ES-I3 (cell line): ENCODE measurements around the gene ANKRD13D.

ENCODE experiments used
- H3K36me3 ChIP-seq: 2 replicates; pipeline ENCODE4 v1.6.1; 2013; ENCODE audit warnings: mild to moderate bottlenecking, low read length, control low read depth, moderate library complexity; ENCODE audit not compliant: insufficient read depth
- H3K4me1 ChIP-seq: 2 replicates; pipeline ENCODE4 v1.6.1; 2013; ENCODE audit warnings: mild to moderate bottlenecking, control low read depth, low read length; ENCODE audit not compliant: insufficient read depth
- H3K9ac ChIP-seq: 2 replicates; pipeline ENCODE4 v1.6.1; 2013; ENCODE audit warnings: low read depth, mild to moderate bottlenecking, low read length, moderate library complexity
- H3K9me3 ChIP-seq: 2 replicates; pipeline ENCODE4 v1.6.1; 2013; ENCODE audit warnings: mild to moderate bottlenecking, low read length, moderate library complexity; ENCODE audit not compliant: control insufficient read depth, insufficient read depth

ANKRD13D gene

DNA sequence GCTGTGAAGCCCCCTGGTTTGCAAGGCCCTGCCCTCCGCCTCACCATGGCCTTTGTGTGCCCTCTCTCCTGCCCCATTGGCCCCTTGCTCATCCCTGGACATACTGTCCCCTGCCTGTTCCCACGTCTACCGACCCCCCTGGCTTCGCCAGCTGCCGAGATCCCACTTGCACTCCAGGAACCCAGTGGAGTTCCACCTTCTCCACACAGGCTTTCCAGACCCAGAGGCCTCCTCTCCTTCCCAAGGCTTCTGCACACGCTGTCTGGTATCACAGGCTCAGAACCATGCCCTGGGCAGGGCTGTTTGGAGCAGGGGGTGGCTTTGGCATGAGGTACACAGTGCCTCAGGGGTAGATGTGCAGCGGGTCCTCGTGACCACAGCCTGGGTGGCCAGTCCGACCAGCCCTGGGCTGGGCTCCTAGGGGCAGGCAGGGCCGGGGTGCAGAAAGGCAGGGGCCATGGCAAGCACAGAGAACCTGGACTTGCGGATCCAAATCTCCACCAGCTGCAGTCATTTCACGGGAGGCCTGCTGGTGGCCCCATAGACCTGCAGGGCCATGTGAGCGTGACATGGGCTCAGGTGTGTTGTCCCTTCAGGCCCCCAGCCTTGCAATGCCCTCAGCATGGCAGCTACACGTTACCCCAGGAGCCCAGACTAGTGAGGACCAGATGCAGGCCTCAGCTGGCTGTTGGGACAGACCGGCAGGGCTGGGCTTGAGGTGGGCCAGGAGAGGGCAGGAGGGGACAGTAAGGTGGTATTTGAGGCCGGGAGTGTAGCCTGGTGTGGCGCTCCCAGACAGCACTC, 13.3 kb upstream of the ANKRD13D start:
- peaks cover 4% of the 10 kb centered on the region for H3K36me3 ChIP-seq
- H3K9ac ChIP-seq = no peak overlapping the region
- no peaks in the 10 kb centered on the region for H3K9me3 ChIP-seq
- H3K4me1 ChIP-seq = peaks cover 26% of the 10 kb centered on the region

DNA sequence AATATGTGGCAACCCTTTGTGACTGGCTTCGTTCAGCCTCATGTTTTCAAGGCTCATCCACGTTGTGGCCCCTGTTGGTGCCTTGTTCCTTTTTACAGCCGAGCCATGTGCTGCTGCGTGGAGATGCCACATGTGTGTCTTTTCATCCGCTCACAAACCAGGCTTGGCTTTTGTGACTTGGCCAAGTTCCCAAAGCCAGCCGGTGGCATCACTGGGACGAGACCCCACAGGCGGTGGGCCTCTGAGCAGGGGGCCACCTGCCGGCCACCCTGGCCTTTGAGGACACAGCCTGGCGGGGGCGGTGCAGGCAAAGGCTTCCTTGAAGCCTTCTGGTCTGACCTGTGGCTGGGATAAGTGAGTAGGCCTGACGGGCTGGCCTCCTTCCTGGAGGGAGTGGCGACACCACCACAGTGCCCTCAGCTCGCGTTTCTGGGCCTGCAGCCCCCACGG, 12.3 kb upstream of the ANKRD13D start:
- Histone ChIP-seq H3K9ac (peak overlapping the region; percentile 23; the same call in 1 of the 2 replicates), H3K9me3 (no peaks in the 10 kb centered on the region), H3K36me3 (peaks cover 4% of the 10 kb centered on the region), H3K4me1 (peaks cover 19% of the 10 kb centered on the region)

DNA sequence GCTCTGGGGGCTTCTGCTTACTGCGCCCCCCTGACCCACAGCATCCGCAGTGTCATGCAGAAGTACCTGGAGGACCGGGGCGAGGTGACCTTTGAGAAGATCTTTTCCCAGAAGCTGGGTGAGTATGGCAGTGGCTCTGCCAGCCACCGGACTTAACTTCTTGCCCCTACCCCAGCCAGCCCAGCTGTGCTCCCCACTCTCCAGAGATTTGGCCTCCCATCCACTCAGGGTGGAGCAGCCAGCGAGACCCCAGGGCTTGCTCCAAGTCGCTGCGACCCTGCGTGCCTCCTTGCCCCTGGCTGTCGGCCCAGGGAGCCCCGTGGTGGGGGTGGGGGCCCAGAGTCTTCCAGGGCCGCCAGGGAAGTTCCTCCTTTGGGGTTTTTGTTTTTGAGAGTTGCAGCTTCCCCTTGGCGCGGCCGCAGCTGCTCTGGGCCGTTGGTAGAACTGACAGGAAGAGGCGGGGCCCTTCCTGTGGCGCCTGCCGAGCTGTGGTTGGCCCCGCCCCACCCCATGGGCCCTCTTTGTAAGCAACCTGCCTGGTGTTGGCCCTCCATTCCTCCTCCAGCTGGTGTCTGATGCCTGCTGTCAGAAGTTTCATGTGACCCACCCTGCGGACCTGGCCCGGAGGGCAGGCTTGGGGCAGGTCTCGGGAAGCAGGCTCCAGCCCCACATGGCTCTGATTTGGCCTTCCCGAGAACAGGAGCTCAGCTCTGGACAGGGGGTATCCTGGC, 11.7 kb upstream of the ANKRD13D start:
- Histone ChIP-seq H3K9me3 (no peaks in the 10 kb centered on the region), H3K9ac (peak overlapping the region; percentile 23; the same call in 1 of the 2 replicates), H3K36me3 (peaks cover 4% of the 10 kb centered on the region), H3K4me1 (peaks cover 19% of the 10 kb centered on the region)

DNA sequence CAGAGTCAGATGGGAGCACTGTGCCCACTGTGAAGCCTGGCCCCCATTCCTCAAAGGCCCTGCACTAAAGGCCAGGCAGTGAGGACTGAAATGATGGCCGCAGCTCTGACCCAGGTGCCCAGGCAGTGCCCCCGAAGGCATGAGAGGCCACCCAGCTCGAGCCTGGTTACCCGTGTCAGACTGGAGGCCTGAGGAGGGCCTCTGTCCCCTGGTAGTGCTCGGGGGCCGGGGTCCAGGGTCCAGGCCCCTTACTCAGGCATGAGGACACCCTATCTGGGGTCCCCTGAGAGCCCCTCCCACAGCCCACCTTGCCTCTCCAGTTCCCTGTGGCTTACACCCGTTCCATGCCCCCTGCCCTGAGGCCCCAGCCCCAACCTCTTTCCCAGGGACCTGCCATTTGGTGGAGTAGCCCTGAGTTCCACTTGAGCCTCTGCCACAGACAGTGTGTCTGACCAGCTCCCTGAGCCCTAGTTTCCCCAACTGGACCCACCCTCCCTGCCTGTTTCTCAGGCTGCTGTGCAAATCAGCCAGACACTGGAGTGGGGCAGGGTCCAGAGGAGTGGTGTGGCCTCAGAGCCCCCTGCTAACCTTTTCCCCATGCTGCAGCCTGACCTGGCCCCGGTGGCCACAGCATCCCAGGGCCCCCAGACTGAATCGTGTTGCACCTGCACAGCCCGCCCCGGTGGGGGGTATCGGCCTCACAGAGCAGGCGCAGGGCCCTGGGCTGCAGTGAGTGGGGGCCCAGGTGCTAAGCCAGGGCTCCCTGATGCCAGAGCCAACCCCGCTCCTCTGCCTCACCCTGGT, 10.8 kb upstream of the ANKRD13D start:
- H3K9ac ChIP-seq = no peak overlapping the region
- H3K9me3 ChIP-seq = no peaks in the 10 kb centered on the region
- H3K36me3 ChIP-seq = peaks cover 4% of the 10 kb centered on the region
- H3K4me1 ChIP-seq = peaks cover 19% of the 10 kb centered on the region

DNA sequence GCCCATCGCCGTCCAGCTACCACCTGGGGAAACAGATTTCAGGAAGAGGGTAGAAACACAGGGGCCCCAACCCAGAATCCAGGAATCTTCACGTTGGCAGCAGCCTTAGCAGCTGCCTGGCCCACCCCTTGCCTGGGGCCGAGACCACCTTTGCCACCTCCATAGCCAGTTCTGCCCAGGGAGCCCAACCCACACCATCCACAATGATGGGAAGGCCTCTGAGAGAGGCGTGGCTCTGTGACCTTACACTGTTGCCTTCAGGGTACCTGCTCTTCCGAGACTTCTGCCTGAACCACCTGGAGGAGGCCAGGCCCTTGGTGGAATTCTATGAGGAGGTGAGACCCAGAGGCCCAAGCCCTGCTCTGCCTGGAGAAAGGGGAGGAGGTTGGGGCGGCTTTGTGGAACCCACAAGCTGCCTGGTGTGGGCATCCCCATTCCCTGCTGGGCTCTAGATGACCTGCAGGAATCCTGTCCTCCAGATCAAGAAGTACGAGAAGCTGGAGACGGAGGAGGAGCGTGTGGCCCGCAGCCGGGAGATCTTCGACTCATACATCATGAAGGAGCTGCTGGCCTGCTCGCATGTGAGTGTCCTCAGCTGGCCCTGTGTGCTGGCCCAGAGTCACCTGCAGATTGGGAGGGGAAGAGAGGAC, 10.0 kb upstream of the ANKRD13D start:
- H3K9me3 ChIP-seq = no peaks in the 10 kb centered on the region
- H3K36me3 ChIP-seq = peaks cover 4% of the 10 kb centered on the region
- no peak overlapping the region for H3K9ac ChIP-seq
- peaks cover 19% of the 10 kb centered on the region for H3K4me1 ChIP-seq

DNA sequence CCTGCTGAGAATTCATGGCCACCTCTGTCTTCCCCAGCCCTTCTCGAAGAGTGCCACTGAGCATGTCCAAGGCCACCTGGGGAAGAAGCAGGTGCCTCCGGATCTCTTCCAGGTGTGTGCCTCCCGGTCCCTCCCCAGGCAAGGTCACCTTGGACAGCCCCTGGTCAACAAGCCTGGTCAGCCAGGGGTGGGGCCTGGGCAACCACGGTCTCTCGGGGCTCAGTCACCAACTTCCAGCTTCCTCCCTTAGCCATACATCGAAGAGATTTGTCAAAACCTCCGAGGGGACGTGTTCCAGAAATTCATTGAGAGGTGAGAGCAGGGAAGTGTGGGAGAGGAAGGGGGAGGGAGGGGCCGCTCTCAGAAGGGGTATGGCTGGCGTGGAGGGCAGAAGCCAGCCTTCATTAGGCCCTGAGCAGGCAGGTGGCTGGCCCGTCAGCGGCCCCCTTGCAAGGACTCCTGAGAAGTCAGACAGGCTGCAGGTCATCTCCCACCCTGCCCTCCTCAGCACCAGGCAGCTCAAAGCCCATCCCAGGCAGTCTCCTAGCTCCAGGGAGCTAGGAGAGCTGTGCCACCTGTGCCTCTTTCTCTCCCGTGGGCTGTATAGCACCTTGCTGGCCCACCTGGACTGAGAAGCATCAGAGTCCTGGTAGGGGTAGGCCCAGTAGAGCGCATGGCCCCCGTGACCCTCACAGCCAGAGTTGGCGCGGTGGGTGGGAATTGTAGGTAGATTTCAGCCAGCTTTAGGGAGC, 9.3 kb upstream of the ANKRD13D start:
- no peak overlapping the region for H3K9ac ChIP-seq

DNA sequence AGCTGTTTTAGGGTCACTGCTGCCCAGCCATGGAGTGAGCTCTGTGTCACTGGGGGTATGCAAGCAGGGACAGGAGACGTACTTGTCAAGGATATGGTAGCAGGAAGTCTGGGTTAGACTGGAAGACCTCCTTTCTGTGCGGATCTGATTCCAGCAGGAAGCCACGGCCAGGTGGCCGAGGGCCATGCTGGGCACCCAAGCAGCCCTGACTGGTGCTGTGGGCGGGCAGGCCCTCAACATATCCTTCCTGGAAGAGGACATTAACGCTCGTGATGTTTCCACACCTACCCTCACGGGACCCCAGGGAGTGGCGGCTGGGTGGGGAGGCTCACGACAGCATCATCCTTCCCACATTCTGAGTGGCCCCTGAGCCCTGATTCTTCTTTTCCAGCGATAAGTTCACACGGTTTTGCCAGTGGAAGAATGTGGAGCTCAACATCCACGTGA, 8.7 kb upstream of the ANKRD13D start:
- Histone ChIP-seq H3K9ac (no peak overlapping the region), H3K36me3 (peaks cover 4% of the 10 kb centered on the region), H3K4me1 (peaks cover 19% of the 10 kb centered on the region), H3K9me3 (no peaks in the 10 kb centered on the region)

More for the DNA sequence above, 9.3 kb upstream of the ANKRD13D start:
- Histone ChIP-seq H3K4me1 (peaks cover 19% of the 10 kb centered on the region), H3K9me3 (no peaks in the 10 kb centered on the region), H3K36me3 (peaks cover 4% of the 10 kb centered on the region)

DNA sequence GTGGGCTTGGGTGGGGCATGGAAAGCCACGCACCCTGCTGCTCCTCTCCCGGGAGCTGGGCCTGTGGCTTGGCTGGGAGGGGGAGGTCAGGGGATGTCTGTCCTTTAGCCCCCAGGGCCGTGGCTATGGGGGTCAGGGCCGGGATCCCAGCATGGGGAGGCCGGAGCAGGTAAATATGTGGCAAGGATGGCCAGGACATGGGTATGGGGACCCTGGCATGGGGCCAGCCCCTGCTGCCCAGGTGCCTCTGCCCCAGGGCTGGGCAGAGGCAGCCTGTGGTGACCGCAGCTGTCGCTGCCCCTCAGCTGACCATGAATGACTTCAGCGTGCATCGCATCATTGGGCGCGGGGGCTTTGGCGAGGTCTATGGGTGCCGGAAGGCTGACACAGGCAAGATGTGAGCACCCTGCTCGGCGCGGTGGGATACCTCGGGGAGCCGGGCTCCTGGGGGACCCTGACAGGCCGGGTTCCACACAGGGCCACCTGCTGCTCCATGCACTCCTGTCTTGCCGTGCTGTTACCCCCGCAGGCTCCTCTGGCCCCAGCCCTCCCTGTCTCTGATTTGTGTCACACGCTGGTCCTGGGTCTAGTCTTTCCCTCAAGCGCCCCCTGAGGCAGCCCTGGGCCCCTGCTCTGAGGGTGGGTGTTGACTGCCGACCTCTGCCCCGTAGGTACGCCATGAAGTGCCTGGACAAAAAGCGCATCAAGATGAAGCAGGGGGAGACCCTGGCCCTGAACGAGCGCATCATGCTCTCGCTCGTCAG, 8.1 kb upstream of the ANKRD13D start:
- Histone ChIP-seq H3K36me3 (peaks cover 4% of the 10 kb centered on the region), H3K4me1 (peaks cover 19% of the 10 kb centered on the region), H3K9ac (no peak overlapping the region), H3K9me3 (no peaks in the 10 kb centered on the region)

DNA sequence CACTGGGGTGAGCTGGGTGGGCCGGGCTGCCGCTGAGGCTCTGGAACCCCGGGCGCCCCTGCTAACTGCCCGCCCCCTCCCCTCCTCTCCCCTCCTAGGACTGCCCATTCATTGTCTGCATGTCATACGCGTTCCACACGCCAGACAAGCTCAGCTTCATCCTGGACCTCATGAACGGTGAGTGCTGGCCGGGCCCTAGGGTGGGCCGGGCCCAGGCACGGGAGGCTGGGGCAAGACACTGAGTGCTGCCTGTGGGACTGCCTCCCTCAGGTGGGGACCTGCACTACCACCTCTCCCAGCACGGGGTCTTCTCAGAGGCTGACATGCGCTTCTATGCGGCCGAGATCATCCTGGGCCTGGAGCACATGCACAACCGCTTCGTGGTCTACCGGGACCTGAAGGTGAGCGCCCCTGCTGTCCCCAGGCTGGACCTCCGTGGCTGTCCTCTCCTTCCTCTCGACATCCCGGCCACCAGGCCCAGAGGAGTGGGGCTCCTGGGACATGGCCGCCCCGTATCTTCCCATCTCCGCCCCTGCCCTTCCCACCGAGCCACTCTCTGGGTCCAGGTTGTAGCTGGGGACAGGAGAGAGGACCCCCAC, 7.5 kb upstream of the ANKRD13D start:
- Histone ChIP-seq H3K4me1 (peaks cover 14% of the 10 kb centered on the region), H3K9ac (no peak overlapping the region), H3K9me3 (no peaks in the 10 kb centered on the region), H3K36me3 (peaks cover 4% of the 10 kb centered on the region)

DNA sequence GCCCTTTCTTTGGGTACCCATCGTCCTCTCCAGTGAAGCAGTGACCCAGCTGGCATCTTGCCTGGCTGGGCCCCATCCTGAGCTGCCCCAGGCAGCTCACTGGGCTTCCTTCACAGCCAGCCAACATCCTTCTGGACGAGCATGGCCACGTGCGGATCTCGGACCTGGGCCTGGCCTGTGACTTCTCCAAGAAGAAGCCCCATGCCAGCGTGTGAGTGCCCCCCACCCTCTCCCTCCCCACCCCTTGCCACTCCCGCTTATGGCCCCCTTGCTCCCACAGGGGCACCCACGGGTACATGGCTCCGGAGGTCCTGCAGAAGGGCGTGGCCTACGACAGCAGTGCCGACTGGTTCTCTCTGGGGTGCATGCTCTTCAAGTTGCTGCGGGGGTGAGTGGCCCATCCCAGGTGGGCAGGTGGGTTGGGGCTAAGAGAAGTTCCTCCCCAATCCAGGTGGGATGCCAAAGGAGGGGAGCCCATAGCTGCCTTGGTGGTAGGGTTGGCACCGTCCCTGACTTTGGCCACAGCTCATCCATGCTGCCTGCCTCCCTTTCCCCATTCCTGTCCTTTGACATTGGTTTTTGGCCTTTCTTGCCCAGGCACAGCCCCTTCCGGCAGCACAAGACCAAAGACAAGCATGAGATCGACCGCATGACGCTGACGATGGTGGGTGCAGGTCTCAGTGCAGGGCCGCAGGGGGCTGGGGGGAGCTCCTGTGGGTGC, 6.8 kb upstream of the ANKRD13D start:
- H3K9ac ChIP-seq = no peak overlapping the region
- H3K9me3 ChIP-seq = no peaks in the 10 kb centered on the region
- H3K4me1 ChIP-seq = peaks cover 7% of the 10 kb centered on the region
- H3K36me3 ChIP-seq = peaks cover 4% of the 10 kb centered on the region

DNA sequence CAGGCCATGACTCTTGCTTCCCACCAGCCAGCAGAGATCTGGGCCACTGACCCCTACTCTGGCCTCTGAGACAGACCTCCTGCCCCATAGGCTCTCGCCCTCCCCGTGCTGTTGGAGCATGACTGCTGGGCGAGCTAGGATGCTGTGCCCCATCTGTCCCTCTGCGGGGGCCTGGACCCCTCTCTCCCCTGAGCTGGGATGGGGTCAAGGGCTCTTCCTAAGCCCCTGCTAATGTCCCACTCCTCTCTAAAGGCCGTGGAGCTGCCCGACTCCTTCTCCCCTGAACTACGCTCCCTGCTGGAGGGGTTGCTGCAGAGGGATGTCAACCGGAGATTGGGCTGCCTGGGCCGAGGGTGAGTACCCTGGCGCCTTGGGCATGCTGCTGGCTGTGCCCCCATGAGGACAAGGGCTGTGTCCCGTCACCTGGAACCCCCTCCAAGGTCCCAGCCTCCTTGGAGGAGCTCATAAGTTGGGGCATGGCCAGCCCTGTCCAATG, 6.2 kb upstream of the ANKRD13D start:
- H3K4me1 ChIP-seq = peaks cover 9% of the 10 kb centered on the region
- peaks cover 4% of the 10 kb centered on the region for H3K36me3 ChIP-seq
- H3K9ac ChIP-seq = no peak overlapping the region
- no peaks in the 10 kb centered on the region for H3K9me3 ChIP-seq

DNA sequence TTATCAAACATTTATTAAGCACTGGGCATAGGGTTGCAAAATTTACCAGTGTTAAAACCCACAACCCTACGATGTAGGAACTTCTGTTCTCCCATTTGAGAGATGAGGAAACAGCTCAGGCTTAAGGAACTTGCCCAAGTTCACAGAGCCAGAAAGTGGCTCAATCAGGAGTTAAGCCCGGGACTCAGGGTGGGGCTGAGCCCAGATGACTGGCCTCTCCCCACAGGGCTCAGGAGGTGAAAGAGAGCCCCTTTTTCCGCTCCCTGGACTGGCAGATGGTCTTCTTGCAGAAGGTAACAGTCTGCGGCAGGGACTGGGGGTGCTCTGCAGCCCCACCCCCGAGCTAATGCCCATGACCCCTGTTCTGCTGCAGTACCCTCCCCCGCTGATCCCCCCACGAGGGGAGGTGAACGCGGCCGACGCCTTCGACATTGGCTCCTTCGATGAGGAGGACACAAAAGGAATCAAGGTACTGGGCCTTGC, 5.6 kb upstream of the ANKRD13D start:
- H3K9ac ChIP-seq = no peak overlapping the region
- peaks cover 4% of the 10 kb centered on the region for H3K36me3 ChIP-seq
- H3K4me1 ChIP-seq = peaks cover 9% of the 10 kb centered on the region
- no peaks in the 10 kb centered on the region for H3K9me3 ChIP-seq
